Activated CD4-positive, alpha-beta T cell treated with anti-CD3 and anti-CD28 coated beads, Interleukin-2, amount 10 ng/mL, durations not matched to agents 7 days and 5 days (primary cell): ENCODE measurements around the gene CTPS2. TPM values are rescaled to one million over a fixed set of nuclear protein-coding genes. Genes with fewer than 3 reads are reported as not detected.
"Not testable (repeated sequence)": the region's sequence is repeated elsewhere in the genome, so short reads cannot be mapped to it uniquely, and the experiment has no call there.

Experiments
- CTCF ChIA-PET: fragments of 350-600 bp; sonication (Branson Sonifier 250); formaldehyde crosslinking; loops from one replicate; lab custom pipeline; 2021; ENCODE audit warnings: antibody characterized with exemption; lab: Charles Lee
- POLR2A ChIA-PET: fragments of 350-600 bp; sonication (Branson Sonifier 250); formaldehyde crosslinking; loops from one replicate; lab custom pipeline; 2021; ENCODE audit warnings: antibody characterized with exemption; lab: Charles Lee
- DNase-seq: peaks from one replicate; pipeline ENCODE4 v3.0.0-alpha.2; 2020
- H3K27ac Mint-ChIP-seq: one replicate; pipeline ENCODE4 v1.8.0; 2021; ENCODE audit warnings: mild to moderate bottlenecking, moderate library complexity, mixed read lengths
- H3K27me3 Mint-ChIP-seq: one replicate; pipeline ENCODE4 v1.8.0; 2021; ENCODE audit warnings: mixed read lengths
- H3K36me3 Mint-ChIP-seq: one replicate; pipeline ENCODE4 v1.8.0; 2021; ENCODE audit warnings: low read depth, mixed read lengths
- H3K4me1 Mint-ChIP-seq: one replicate; pipeline ENCODE4 v1.8.0; 2021; ENCODE audit warnings: mixed read lengths
- H3K4me3 Mint-ChIP-seq: one replicate; pipeline ENCODE4 v1.8.0; 2021; ENCODE audit warnings: mild to moderate bottlenecking, moderate library complexity, mixed read lengths
- H3K9me3 Mint-ChIP-seq: one replicate; pipeline ENCODE4 v1.8.0; 2021; ENCODE audit warnings: mixed read lengths
- total RNA-seq, 2 experiments: library from RNA; stranded (reverse); gene quantifications; one replicate each; pipeline ENCODE4 v1.2.3, GENCODE V29; 2021

CTPS2 gene
- total RNA-seq, 2 experiments from 2014 or later, result 4.0 to 4.1 TPM

GRCh38 chrX:16587836-16588235 is 124.6 kb downstream of the CTPS2 start:
- H3K4me3 Mint-ChIP-seq, result no peak overlapping the region
- ChIA-PET CTCF (interaction anchor here (1.0 kb wide), 1 partner anchor 14 kb away, joined by 3 read pairs; no protein-coding TSS in a partner anchor), POLR2A (no interaction called here)
- H3K27ac Mint-ChIP-seq, result no peak overlapping the region
- peaks cover 12% of the 10 kb centered on the region for H3K9me3 Mint-ChIP-seq
- H3K27me3 Mint-ChIP-seq, result no peaks in the 10 kb centered on the region
- no peak for DNase-seq
- H3K36me3 Mint-ChIP-seq, result peaks cover 6% of the 10 kb centered on the region
- H3K4me1 Mint-ChIP-seq, result peaks cover 8% of the 10 kb centered on the region

- H3K36me3 Mint-ChIP-seq, result peaks cover 3% of the 10 kb centered on the region
- H3K27ac Mint-ChIP-seq, result no peak overlapping the region
- POLR2A ChIA-PET, result no interaction called here
- no peak for DNase-seq
- H3K9me3 Mint-ChIP-seq, result peaks cover 16% of the 10 kb centered on the region
- CTCF ChIA-PET, result interaction anchor here (1.1 kb wide), 1 partner anchor 8 kb away, joined by 3 read pairs; no protein-coding TSS in a partner anchor
- H3K4me3 Mint-ChIP-seq, result no peak overlapping the region
- peaks cover 8% of the 10 kb centered on the region for H3K4me1 Mint-ChIP-seq
- H3K27me3 Mint-ChIP-seq, result no peaks in the 10 kb centered on the region
Observed at GRCh38 chrX:16586377-16587112, 125.9 kb downstream of the CTPS2 start.

GRCh38 chrX:16585486-16586376 is 126.7 kb downstream of the CTPS2 start:
- Mint-ChIP-seq H3K27me3 (no peaks in the 10 kb centered on the region), H3K4me3 (no peak overlapping the region), H3K9me3 (peaks cover 11% of the 10 kb centered on the region), H3K4me1 (peaks cover 8% of the 10 kb centered on the region), H3K27ac (no peak overlapping the region), H3K36me3 (no peaks in the 10 kb centered on the region)
- DNase-seq, result no peak
- CTCF ChIA-PET, result no interaction called here
- POLR2A ChIA-PET, result no interaction called here

- H3K9me3 Mint-ChIP-seq, POLR2A ChIA-PET, DNase-seq, H3K27ac Mint-ChIP-seq, H3K4me3 Mint-ChIP-seq, CTCF ChIA-PET, H3K36me3 Mint-ChIP-seq, H3K4me1 Mint-ChIP-seq, H3K27me3 Mint-ChIP-seq: not testable (repeated sequence)
Observed at GRCh38 chrX:16580004-16580797, 132.3 kb downstream of the CTPS2 start.

GRCh38 chrX:16579517-16579916 is 133.0 kb downstream of the CTPS2 start:
- CTCF ChIA-PET, result no interaction called here

GRCh38 chrX:16578218-16578617 is 134.3 kb downstream of the CTPS2 start:
- POLR2A ChIA-PET, result no interaction called here
- CTCF ChIA-PET, result interaction anchor here (1.2 kb wide), 1 partner anchor 9 kb away, joined by 3 read pairs; no protein-coding TSS in a partner anchor
- Mint-ChIP-seq H3K36me3 (no peaks in the 10 kb centered on the region), H3K27ac (no peak overlapping the region), H3K4me3 (no peak overlapping the region), H3K9me3 (peaks cover 4% of the 10 kb centered on the region), H3K27me3 (no peaks in the 10 kb centered on the region), H3K4me1 (no peaks in the 10 kb centered on the region)
- no peak for DNase-seq

More at GRCh38 chrX:16579517-16579916, 133.0 kb downstream of the CTPS2 start:
- H3K27ac Mint-ChIP-seq, result no peak overlapping the region
- DNase-seq, result no peak
- H3K9me3 Mint-ChIP-seq, result peaks cover 6% of the 10 kb centered on the region
- H3K4me1 Mint-ChIP-seq, result no peaks in the 10 kb centered on the region
- H3K36me3 Mint-ChIP-seq, result no peaks in the 10 kb centered on the region
- POLR2A ChIA-PET, result no interaction called here
- no peaks in the 10 kb centered on the region for H3K27me3 Mint-ChIP-seq
- H3K4me3 Mint-ChIP-seq, result no peak overlapping the region

GRCh38 chrX:16577483-16578029 is 134.9 kb downstream of the CTPS2 start:
- Mint-ChIP-seq H3K27ac (no peak overlapping the region), H3K27me3 (no peaks in the 10 kb centered on the region), H3K36me3 (no peaks in the 10 kb centered on the region), H3K4me3 (no peak overlapping the region), H3K4me1 (no peaks in the 10 kb centered on the region), H3K9me3 (peaks cover 2% of the 10 kb centered on the region)
- no peak for DNase-seq
- CTCF ChIA-PET, result interaction anchor here (1.2 kb wide), 1 partner anchor 9 kb away, joined by 3 read pairs; no protein-coding TSS in a partner anchor
- POLR2A ChIA-PET, result no interaction called here

- H3K27ac Mint-ChIP-seq, DNase-seq, POLR2A ChIA-PET, H3K36me3 Mint-ChIP-seq, H3K4me3 Mint-ChIP-seq, H3K9me3 Mint-ChIP-seq, H3K27me3 Mint-ChIP-seq, CTCF ChIA-PET, H3K4me1 Mint-ChIP-seq: not testable (repeated sequence)
Observed at GRCh38 chrX:16575388-16575787, 137.1 kb downstream of the CTPS2 start.

- no peaks in the 10 kb centered on the region for H3K9me3 Mint-ChIP-seq
- H3K4me3 Mint-ChIP-seq, result no peak overlapping the region
- H3K36me3 Mint-ChIP-seq, result no peaks in the 10 kb centered on the region
- H3K4me1 Mint-ChIP-seq, result no peaks in the 10 kb centered on the region
- ChIA-PET CTCF (interaction anchor here (0.6 kb wide), 1 partner anchor 14 kb away, joined by 3 read pairs; no protein-coding TSS in a partner anchor), POLR2A (no interaction called here)
- H3K27me3 Mint-ChIP-seq, result no peaks in the 10 kb centered on the region
- no peak for DNase-seq
- no peak overlapping the region for H3K27ac Mint-ChIP-seq
Observed at GRCh38 chrX:16573781-16574180, 138.7 kb downstream of the CTPS2 start.

GRCh38 chrX:16567681-16568080 is 144.8 kb downstream of the CTPS2 start:
- no peaks in the 10 kb centered on the region for H3K9me3 Mint-ChIP-seq
- H3K27me3 Mint-ChIP-seq, result no peaks in the 10 kb centered on the region
- H3K36me3 Mint-ChIP-seq, result no peaks in the 10 kb centered on the region
- CTCF ChIA-PET, result no interaction called here
- no peak overlapping the region for H3K4me3 Mint-ChIP-seq
- no peak overlapping the region for H3K27ac Mint-ChIP-seq
- H3K4me1 Mint-ChIP-seq, result no peaks in the 10 kb centered on the region
- no peak for DNase-seq
- POLR2A ChIA-PET, result no interaction called here

GRCh38 chrX:16566571-16566970 is 145.9 kb downstream of the CTPS2 start:
- no peaks in the 10 kb centered on the region for H3K27me3 Mint-ChIP-seq
- DNase-seq, result no peak
- ChIA-PET POLR2A (no interaction called here), CTCF (no interaction called here)
- no peaks in the 10 kb centered on the region for H3K9me3 Mint-ChIP-seq
- no peaks in the 10 kb centered on the region for H3K4me1 Mint-ChIP-seq
- no peak overlapping the region for H3K4me3 Mint-ChIP-seq
- no peak overlapping the region for H3K27ac Mint-ChIP-seq
- no peaks in the 10 kb centered on the region for H3K36me3 Mint-ChIP-seq

GRCh38 chrX:16560173-16560572 is 152.3 kb downstream of the CTPS2 start:
- DNase-seq, result no peak
- Mint-ChIP-seq H3K4me1 (peaks cover 6% of the 10 kb centered on the region), H3K36me3 (no peaks in the 10 kb centered on the region), H3K4me3 (no peak overlapping the region), H3K9me3 (no peaks in the 10 kb centered on the region), H3K27ac (no peak overlapping the region), H3K27me3 (no peaks in the 10 kb centered on the region)
- POLR2A ChIA-PET, result no interaction called here
- CTCF ChIA-PET, result no interaction called here
